Ishikawa (cell line): ENCODE results near the gene CEP164.

Experiments
- CEBPB ChIP-seq: IDR thresholded peaks from 2 replicates; pipeline ENCODE4 v1.6.1; 2012
- CREB1 ChIP-seq: IDR thresholded peaks from 2 replicates; pipeline ENCODE4 v1.6.1; 2012; ENCODE audit warnings: low read depth
- EGR1 ChIP-seq: IDR thresholded peaks from 2 replicates; pipeline ENCODE4 v1.6.1; 2012
- EP300 ChIP-seq: IDR thresholded peaks from 2 replicates; pipeline ENCODE4 v1.6.1; 2012; ENCODE audit warnings: borderline replicate concordance
- FOXM1 ChIP-seq: IDR thresholded peaks from 2 replicates; pipeline ENCODE4 v1.6.1; 2012; ENCODE audit warnings: low read depth, borderline replicate concordance
- NFIC ChIP-seq: IDR thresholded peaks from 2 replicates; pipeline ENCODE4 v1.6.1; 2012
- RAD21 ChIP-seq: IDR thresholded peaks from 2 replicates; pipeline ENCODE4 v1.6.1; 2012; ENCODE audit warnings: low read depth
- TAF1 ChIP-seq: IDR thresholded peaks from 2 replicates; pipeline ENCODE4 v1.6.1; 2012; ENCODE audit warnings: low read depth, mild to moderate bottlenecking
- TCF12 ChIP-seq: IDR thresholded peaks from 2 replicates; pipeline ENCODE4 v1.6.1; 2012; ENCODE audit warnings: low read depth
- TEAD4 ChIP-seq: IDR thresholded peaks from 2 replicates; pipeline ENCODE4 v1.6.1; 2012
- YY1 ChIP-seq: IDR thresholded peaks from 2 replicates; pipeline ENCODE4 v1.6.1; 2012; ENCODE audit warnings: low read depth
- ZBTB7A ChIP-seq: IDR thresholded peaks from 2 replicates; pipeline ENCODE4 v1.6.1; 2012; ENCODE audit warnings: low read depth
- TF ChIP-seq, protein P1 (sequence below): IDR thresholded peaks from 2 replicates; pipeline ENCODE4 v1.6.1; 2012; ENCODE audit warnings: low read depth, mild to moderate bottlenecking
- TF ChIP-seq, protein P2 (sequence below): IDR thresholded peaks from 2 replicates; pipeline ENCODE4 v1.6.1; 2012
- TF ChIP-seq, protein P3 (sequence below): IDR thresholded peaks from 2 replicates; pipeline ENCODE4 v1.6.1; 2012

Gene CEP164

DNA sequence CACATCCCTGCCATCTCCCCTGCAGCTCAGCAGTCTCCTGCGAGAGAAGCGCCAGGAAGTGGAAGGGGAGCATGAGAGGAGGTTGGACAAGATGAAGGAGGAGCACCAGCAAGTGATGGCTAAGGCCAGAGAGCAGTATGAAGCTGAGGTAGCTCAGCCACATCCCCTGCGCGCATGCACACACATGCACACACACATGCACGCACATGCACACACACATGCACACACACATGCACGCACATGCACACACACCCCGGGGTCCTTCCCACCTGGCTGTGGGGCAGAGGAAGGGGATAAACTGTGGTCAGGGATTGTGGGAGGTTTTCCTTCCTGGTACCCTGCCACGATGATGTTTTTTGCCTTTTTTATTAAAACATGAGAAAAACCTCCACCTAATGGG lies 65.3 kb downstream of the CEP164 start:
- TF ChIP-seq FOXM1 (no peak), ZBTB7A (no peak), YY1 (no peak), RAD21 (no peak), CEBPB (no peak)
- TF ChIP-seq, protein P1, sequence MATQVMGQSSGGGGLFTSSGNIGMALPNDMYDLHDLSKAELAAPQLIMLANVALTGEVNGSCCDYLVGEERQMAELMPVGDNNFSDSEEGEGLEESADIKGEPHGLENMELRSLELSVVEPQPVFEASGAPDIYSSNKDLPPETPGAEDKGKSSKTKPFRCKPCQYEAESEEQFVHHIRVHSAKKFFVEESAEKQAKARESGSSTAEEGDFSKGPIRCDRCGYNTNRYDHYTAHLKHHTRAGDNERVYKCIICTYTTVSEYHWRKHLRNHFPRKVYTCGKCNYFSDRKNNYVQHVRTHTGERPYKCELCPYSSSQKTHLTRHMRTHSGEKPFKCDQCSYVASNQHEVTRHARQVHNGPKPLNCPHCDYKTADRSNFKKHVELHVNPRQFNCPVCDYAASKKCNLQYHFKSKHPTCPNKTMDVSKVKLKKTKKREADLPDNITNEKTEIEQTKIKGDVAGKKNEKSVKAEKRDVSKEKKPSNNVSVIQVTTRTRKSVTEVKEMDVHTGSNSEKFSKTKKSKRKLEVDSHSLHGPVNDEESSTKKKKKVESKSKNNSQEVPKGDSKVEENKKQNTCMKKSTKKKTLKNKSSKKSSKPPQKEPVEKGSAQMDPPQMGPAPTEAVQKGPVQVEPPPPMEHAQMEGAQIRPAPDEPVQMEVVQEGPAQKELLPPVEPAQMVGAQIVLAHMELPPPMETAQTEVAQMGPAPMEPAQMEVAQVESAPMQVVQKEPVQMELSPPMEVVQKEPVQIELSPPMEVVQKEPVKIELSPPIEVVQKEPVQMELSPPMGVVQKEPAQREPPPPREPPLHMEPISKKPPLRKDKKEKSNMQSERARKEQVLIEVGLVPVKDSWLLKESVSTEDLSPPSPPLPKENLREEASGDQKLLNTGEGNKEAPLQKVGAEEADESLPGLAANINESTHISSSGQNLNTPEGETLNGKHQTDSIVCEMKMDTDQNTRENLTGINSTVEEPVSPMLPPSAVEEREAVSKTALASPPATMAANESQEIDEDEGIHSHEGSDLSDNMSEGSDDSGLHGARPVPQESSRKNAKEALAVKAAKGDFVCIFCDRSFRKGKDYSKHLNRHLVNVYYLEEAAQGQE, result no peak
- TF ChIP-seq, protein P2, sequence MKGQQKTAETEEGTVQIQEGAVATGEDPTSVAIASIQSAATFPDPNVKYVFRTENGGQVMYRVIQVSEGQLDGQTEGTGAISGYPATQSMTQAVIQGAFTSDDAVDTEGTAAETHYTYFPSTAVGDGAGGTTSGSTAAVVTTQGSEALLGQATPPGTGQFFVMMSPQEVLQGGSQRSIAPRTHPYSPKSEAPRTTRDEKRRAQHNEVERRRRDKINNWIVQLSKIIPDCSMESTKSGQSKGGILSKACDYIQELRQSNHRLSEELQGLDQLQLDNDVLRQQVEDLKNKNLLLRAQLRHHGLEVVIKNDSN, result no peak

DNA sequence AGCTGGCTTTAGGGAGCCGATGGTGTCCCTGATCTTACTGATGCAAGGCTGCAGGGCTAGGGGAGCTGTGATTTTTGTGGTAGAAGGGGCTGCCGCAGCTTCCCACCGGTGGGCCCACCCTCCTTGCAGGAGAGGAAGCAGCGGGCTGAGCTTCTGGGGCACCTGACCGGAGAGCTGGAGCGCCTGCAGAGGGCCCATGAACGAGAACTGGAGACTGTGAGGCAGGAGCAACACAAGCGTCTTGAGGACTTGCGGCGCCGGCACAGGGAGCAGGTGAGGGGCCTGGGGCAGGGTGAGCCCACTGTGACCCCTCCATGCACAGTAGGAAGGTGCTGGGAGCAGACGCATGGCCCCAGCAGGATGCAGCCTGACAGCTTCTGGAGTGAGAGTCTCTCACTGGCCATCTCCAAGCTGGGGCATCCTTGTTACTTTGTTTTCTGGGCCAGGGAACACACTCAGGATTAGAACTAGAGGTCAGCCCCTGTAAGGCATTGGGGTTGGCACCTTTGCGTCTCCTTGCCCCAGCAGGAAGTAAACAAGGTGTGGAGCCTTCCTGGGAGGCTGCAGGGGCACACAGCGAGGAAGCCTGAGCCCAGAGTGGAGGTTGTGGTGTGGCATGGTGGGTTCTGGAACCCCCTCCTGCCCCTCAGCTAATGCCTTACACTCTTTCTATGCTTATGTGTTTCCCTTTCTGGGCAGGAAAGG lies 66.7 kb downstream of the CEP164 start:
- no peak for TF ChIP-seq CEBPB
- no peak for TF ChIP-seq TAF1
- TF ChIP-seq TEAD4, result no peak
- TF ChIP-seq, protein P1, result no peak
- TF ChIP-seq TCF12, result no peak
- TF ChIP-seq EP300, result no peak
- TF ChIP-seq YY1, result no peak
- TF ChIP-seq ZBTB7A, result no peak
- TF ChIP-seq, protein P2, result no peak

DNA sequence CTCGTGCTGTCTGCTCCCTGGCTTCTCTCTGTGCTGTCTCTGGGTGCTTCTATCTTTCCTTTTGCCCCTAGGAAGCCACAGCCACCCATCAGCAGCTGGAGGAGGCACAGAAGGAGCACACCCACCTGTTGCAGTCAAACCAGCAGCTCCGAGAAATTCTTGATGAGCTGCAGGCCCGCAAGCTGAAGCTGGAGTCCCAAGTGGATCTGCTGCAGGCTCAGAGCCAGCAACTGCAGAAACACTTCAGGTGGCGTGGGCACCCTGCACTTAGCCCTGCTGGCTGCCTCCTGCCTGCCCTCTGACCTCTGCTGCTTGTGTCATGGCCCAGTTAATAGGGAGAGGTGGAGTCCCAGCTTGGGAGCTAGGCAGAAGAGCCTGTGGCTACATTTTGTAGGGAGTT lies 67.8 kb downstream of the CEP164 start:
- TF ChIP-seq NFIC, result no peak
- no peak for TF ChIP-seq TEAD4
- no peak for TF ChIP-seq ZBTB7A

DNA sequence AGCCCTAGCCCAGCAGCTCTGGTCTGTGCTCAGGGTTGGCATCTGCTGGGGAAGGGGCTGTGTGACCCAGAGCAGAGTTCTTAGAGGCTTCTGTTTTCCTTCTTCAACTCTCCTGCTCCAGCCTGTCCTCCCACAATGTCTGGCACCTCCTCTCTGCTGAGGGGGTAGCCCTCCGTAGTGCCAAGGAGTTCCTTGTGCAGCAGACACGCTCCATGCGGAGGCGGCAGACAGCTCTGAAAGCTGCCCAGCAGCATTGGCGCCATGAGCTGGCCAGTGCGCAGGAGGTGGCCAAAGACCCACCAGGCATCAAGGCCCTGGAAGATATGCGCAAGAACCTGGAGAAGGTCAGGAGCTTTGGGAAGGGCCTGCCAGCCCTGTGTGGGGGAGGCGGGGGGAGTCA lies 69.3 kb downstream of the CEP164 start:
- TF ChIP-seq, protein P1, result no peak
- TF ChIP-seq CREB1, result no peak
- no peak for TF ChIP-seq FOXM1
- no peak for TF ChIP-seq EP300
- TF ChIP-seq, protein P2, result no peak

DNA sequence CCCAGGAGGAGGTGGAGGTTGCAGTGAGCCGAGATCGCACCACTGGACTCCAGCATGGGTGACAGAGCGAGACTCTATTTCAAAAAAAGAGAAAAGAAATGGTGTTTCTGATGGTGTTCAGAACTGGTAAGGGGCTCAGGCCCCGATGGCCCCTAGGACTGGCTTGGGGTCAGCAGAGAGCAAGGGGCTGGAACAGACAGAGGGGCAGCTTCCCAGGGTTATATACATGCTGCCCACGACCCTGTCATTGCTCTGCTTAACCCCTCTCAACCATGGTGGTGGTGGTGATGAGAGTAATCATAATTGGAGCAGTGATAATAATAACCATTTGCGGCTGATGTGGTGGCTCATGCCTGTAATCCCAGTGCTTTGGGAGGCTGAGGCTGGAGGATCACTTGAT lies 79.4 kb downstream of the CEP164 start:
- no peak for TF ChIP-seq TCF12
- TF ChIP-seq EP300, result no peak
- no peak for TF ChIP-seq RAD21
- TF ChIP-seq, protein P2, result no peak
- no peak for TF ChIP-seq CREB1
- no peak for TF ChIP-seq CEBPB
- TF ChIP-seq, protein P3, sequence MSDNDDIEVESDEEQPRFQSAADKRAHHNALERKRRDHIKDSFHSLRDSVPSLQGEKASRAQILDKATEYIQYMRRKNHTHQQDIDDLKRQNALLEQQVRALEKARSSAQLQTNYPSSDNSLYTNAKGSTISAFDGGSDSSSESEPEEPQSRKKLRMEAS, result no peak
- no peak for TF ChIP-seq YY1
- no peak for TF ChIP-seq EGR1
- no peak for TF ChIP-seq FOXM1
- TF ChIP-seq TAF1, result no peak
